ENCODE measurements around the gene SNRNP35.
"Not testable (repeated sequence)": the region's sequence is repeated elsewhere in the genome, so short reads cannot be mapped to it uniquely, and the experiment has no call there.

Gene SNRNP35

GRCh38 chr12:123485756-123486155 is 27.8 kb downstream of the SNRNP35 start:
- no peak for DNase-seq (ENCODE audit: low read depth)
- no peak for TF ChIP-seq CTCF (IDR thresholded peaks at IDR 0.05; ENCODE audit: low read length, missing control alignments)

GRCh38 chr12:123487428-123487827 is 29.5 kb downstream of the SNRNP35 start:
- H3K4me3 ChIP-seq (replicated peaks; ENCODE audit: low read depth, low read length): no peak overlapping the region
- DNase-seq (ENCODE audit: low read depth): no peak
- no peak for TF ChIP-seq CTCF (IDR thresholded peaks at IDR 0.05; ENCODE audit: low read length, missing control alignments)

More at GRCh38 chr12:123485756-123486155, 27.8 kb downstream of the SNRNP35 start:
- no peak overlapping the region for H3K4me3 ChIP-seq (replicated peaks; ENCODE audit: low read depth, low read length)

- DNase-seq (ENCODE audit: low read depth): no peak
- no peak for TF ChIP-seq CTCF (IDR thresholded peaks at IDR 0.05; ENCODE audit: low read length, missing control alignments)
- H3K4me3 ChIP-seq (replicated peaks; ENCODE audit: low read depth, low read length): no peak overlapping the region
Observed at GRCh38 chr12:123488539-123489230, 30.7 kb downstream of the SNRNP35 start.

- DNase-seq (ENCODE audit: low read depth): no peak
- no peak for TF ChIP-seq CTCF (IDR thresholded peaks at IDR 0.05; ENCODE audit: low read length, missing control alignments)
- no peak overlapping the region for H3K4me3 ChIP-seq (replicated peaks; ENCODE audit: low read depth, low read length)
Observed at GRCh38 chr12:123489580-123489979, 31.6 kb downstream of the SNRNP35 start.

GRCh38 chr12:123490089-123490488 is 32.1 kb downstream of the SNRNP35 start:
- no peak for TF ChIP-seq CTCF (IDR thresholded peaks at IDR 0.05; ENCODE audit: low read length, missing control alignments)
- H3K4me3 ChIP-seq (replicated peaks; ENCODE audit: low read depth, low read length): no peak overlapping the region
- no peak for DNase-seq (ENCODE audit: low read depth)

GRCh38 chr12:123491056-123491455 is 33.1 kb downstream of the SNRNP35 start:
- H3K4me3 ChIP-seq (replicated peaks; ENCODE audit: low read depth, low read length): no peak overlapping the region
- TF ChIP-seq CTCF (IDR thresholded peaks at IDR 0.05; ENCODE audit: low read length, missing control alignments): no peak
- DNase-seq (ENCODE audit: low read depth): no peak

GRCh38 chr12:123491481-123491880 is 33.5 kb downstream of the SNRNP35 start:
- H3K4me3 ChIP-seq (replicated peaks; ENCODE audit: low read depth, low read length): no peak overlapping the region
- no peak for TF ChIP-seq CTCF (IDR thresholded peaks at IDR 0.05; ENCODE audit: low read length, missing control alignments)
- no peak for DNase-seq (ENCODE audit: low read depth)

- DNase-seq (ENCODE audit: low read depth); H3K4me3 ChIP-seq (replicated peaks; ENCODE audit: low read depth, low read length): not testable (repeated sequence)
Observed at GRCh38 chr12:123492339-123493039, 34.5 kb downstream of the SNRNP35 start.

Measured in fibroblast of pulmonary artery (primary cell).